ENCODE measurements around the gene ZNF839.
"Not testable (repeated sequence)": the region's sequence is repeated elsewhere in the genome, so short reads cannot be mapped to it uniquely, and the experiment has no call there.

The ZNF839 gene

GRCh38 chr14:102304611-102305506 is 14.7 kb upstream of the ZNF839 start, which contains the start of gene MOK:
Gene MOK, minus strand, starts transcription at chr14:102305164. Its CDS starts 196 bp downstream, at chr14:102304968.
- DNase-seq: peak; percentile 58 to 96 (median 92)

GRCh38 chr14:102314242-102315011 is 5.1 kb upstream of the ZNF839 start:
- peak in 54 of 56 donors; percentile 27 to 91 (median 76) for DNase-seq

- peak in 3 of 56 donors; percentile 7 to 19 (median 16) for DNase-seq
These were observed 4.4 kb upstream of the ZNF839 start for GRCh38 chr14:102315121-102315520.

GRCh38 chr14:102316338-102316742 is 3.2 kb upstream of the ZNF839 start:
- peak in 7 of 56 donors; percentile 37 to 68 (median 46) for DNase-seq

- DNase-seq: peak in 55 of 56 donors; percentile 53 to 96 (median 89)
These were observed 2.6 kb upstream of the ZNF839 start for GRCh38 chr14:102316743-102317563.

- DNase-seq: peak in 11 of 56 donors; percentile 12 to 53 (median 31)
These were observed 1.8 kb upstream of the ZNF839 start for GRCh38 chr14:102317564-102318248.

GRCh38 chr14:102318781-102319276 is 717 bp upstream of the ZNF839 start:
- peak in 1 of 56 donors; percentile 48 for DNase-seq

- DNase-seq: peak in 38 of 56 donors; percentile 11 to 58 (median 32)
These were observed 601 bp downstream of the ZNF839 start for GRCh38 chr14:102320033-102320660.

- no peak for DNase-seq
These were observed 1.3 kb downstream of the ZNF839 start for GRCh38 chr14:102320671-102321455.

GRCh38 chr14:102321456-102322422 is 2.2 kb downstream of the ZNF839 start:
- DNase-seq: no peak

- peak in 45 of 56 donors; percentile 21 to 88 (median 48) for DNase-seq
These were observed 3.6 kb downstream of the ZNF839 start for GRCh38 chr14:102323102-102323501.

GRCh38 chr14:102325791-102326345 is 6.3 kb downstream of the ZNF839 start:
- DNase-seq: no peak

- DNase-seq: no peak
These were observed 7.0 kb downstream of the ZNF839 start for GRCh38 chr14:102326583-102326982.

GRCh38 chr14:102329381-102329780 is 9.8 kb downstream of the ZNF839 start:
- DNase-seq: not testable (repeated sequence)

- DNase-seq: no peak
These were observed 11.3 kb downstream of the ZNF839 start for GRCh38 chr14:102330806-102331205.

- DNase-seq: no peak
These were observed 13.8 kb downstream of the ZNF839 start for GRCh38 chr14:102333390-102333789.

Data from nucleus accumbens (tissue), 56 donors.